Neural cell (in vitro differentiated cells): ENCODE data around the gene ADAMTS2. TPM values are rescaled to one million over a fixed set of nuclear protein-coding genes. Genes with fewer than 3 reads are reported as not detected.

ENCODE experiments used
- H2AFZ ChIP-seq: fragments of 200-600, 300-800 bp; sonication (generic), shearing (Covaris generic); 2 replicates; pipeline ENCODE4 v1.6.0; 2014; ENCODE audit warnings: low read depth, mild to moderate bottlenecking, antibody characterized with exemption, low read length, moderate library complexity
- H3F3A ChIP-seq: fragments of 200-600 bp; shearing (Covaris generic); 2 replicates; pipeline ENCODE4 v1.6.1; 2016; ENCODE audit warnings: mild to moderate bottlenecking, moderate library complexity, mixed read lengths, antibody characterized with exemption, low read length; ENCODE audit not compliant: insufficient read depth, poor library complexity, severe bottlenecking
- H3K27ac ChIP-seq: fragments of 200-600, 300-800 bp; sonication (generic), shearing (Covaris generic); 2 replicates; pipeline ENCODE4 v1.5.1; 2014; ENCODE audit warnings: mild to moderate bottlenecking, low read length, moderate library complexity
- H3K27me3 ChIP-seq: fragments of 300-800, 200-600 bp; sonication (generic), shearing (Covaris generic); 2 replicates; pipeline ENCODE4 v1.6.0; 2014; ENCODE audit warnings: mild to moderate bottlenecking, low read depth, low read length, moderate library complexity; ENCODE audit not compliant: insufficient read depth
- H3K36me3 ChIP-seq: fragments of 300-800, 200-600 bp; sonication (generic), shearing (Covaris generic); 2 replicates; pipeline ENCODE4 v1.5.1; 2014; ENCODE audit warnings: mild to moderate bottlenecking, antibody characterized with exemption, low read length, moderate library complexity; ENCODE audit not compliant: insufficient read depth
- H3K4me2 ChIP-seq: fragments of 300-800, 200-600 bp; sonication (generic), shearing (Covaris generic); 2 replicates; pipeline ENCODE4 v1.6.0; 2014; ENCODE audit warnings: mild to moderate bottlenecking, low read length
- H3K4me3 ChIP-seq: fragments of 300-800, 200-600 bp; sonication (generic), shearing (Covaris generic); 2 replicates; pipeline ENCODE4 v1.5.1; 2014; ENCODE audit warnings: mild to moderate bottlenecking, low read length, moderate library complexity
- H3K79me2 ChIP-seq: fragments of 200-600 bp; shearing (Covaris generic); replicated peaks from 2 replicates; pipeline ENCODE4 v1.6.0; 2014; ENCODE audit warnings: mild to moderate bottlenecking, low read length, moderate library complexity; ENCODE audit not compliant: insufficient read depth
- H3K9ac ChIP-seq: fragments of 300-800, 200-600 bp; sonication (generic), shearing (Covaris generic); 2 replicates; pipeline ENCODE4 v1.6.1; 2016; ENCODE audit warnings: mild to moderate bottlenecking, low read length, mixed read lengths
- H3K9me2 ChIP-seq: fragments of 200-600 bp; shearing (Covaris generic); 2 replicates; pipeline ENCODE4 v1.6.1; 2016; ENCODE audit warnings: mild to moderate bottlenecking, low read length, mixed read lengths; ENCODE audit not compliant: insufficient read depth
- H3K9me3 ChIP-seq: fragments of 200-600, 300-800 bp; sonication (generic), shearing (Covaris generic); 2 replicates; pipeline ENCODE4 v1.6.1; 2016; ENCODE audit warnings: mild to moderate bottlenecking, mixed run types, low read length, moderate library complexity, mixed read lengths
- H4K20me1 ChIP-seq: fragments of 200-600 bp; shearing (Covaris generic); 2 replicates; pipeline ENCODE4 v1.6.1; 2016; ENCODE audit warnings: mild to moderate bottlenecking, mixed run types; ENCODE audit not compliant: insufficient read depth
- EP300 ChIP-seq: fragments of 450-650 bp; conservative IDR thresholded peaks from 2 replicates; pipeline ENCODE4 v1.6.1; 2014; ENCODE audit warnings: antibody characterized with exemption, mild to moderate bottlenecking, moderate library complexity; ENCODE audit not compliant: poor library complexity, severe bottlenecking
- EZH2 ChIP-seq: fragments of 200-600, 300-800 bp; shearing (Covaris generic), sonication (generic); IDR thresholded peaks from 2 replicates; pipeline ENCODE4 v1.6.1; 2014; ENCODE audit warnings: antibody characterized with exemption, low read length, borderline replicate concordance, mild to moderate bottlenecking; ENCODE audit not compliant: insufficient read depth, poor library complexity, severe bottlenecking
- MXI1 ChIP-seq: fragments of 450-650 bp; conservative IDR thresholded peaks from 2 replicates; pipeline ENCODE4 v1.6.1; 2014; ENCODE audit warnings: antibody characterized with exemption, mild to moderate bottlenecking; ENCODE audit not compliant: poor library complexity, severe bottlenecking
- RAD21 ChIP-seq: fragments of 450-650 bp; conservative IDR thresholded peaks from 2 replicates; pipeline ENCODE4 v1.6.1; 2014; ENCODE audit warnings: antibody characterized with exemption, mild to moderate bottlenecking, moderate library complexity
- REST ChIP-seq: IDR thresholded peaks from 2 replicates; pipeline ENCODE4 v1.6.1; 2012; ENCODE audit warnings: borderline replicate concordance
- SMC3 ChIP-seq: fragments of 450-650 bp; conservative IDR thresholded peaks from 2 replicates; pipeline ENCODE4 v1.6.1; 2014; ENCODE audit warnings: antibody characterized with exemption, mild to moderate bottlenecking, moderate library complexity; ENCODE audit not compliant: poor library complexity
- TAF1 ChIP-seq: IDR thresholded peaks from 2 replicates; pipeline ENCODE4 v1.6.1; 2012; ENCODE audit warnings: low read depth
- polyA plus RNA-seq: library from polyadenylated mRNA; depleted of rRNA; stranded (reverse); fragments of >200 nt; gene quantifications from 2 replicates; pipeline ENCODE4 v1.2.3, GENCODE V29; 2014
- TF ChIP-seq, protein P1 (sequence below): fragments of 450-650 bp; IDR thresholded peaks from 2 replicates; pipeline ENCODE4 v1.5.1; 2014; ENCODE audit warnings: antibody characterized with exemption, mild to moderate bottlenecking, moderate library complexity; ENCODE audit not compliant: poor library complexity, severe bottlenecking

Gene ADAMTS2
- polyA plus RNA-seq, 1 donor from 2014 or later, result 0.61 TPM

DNA sequence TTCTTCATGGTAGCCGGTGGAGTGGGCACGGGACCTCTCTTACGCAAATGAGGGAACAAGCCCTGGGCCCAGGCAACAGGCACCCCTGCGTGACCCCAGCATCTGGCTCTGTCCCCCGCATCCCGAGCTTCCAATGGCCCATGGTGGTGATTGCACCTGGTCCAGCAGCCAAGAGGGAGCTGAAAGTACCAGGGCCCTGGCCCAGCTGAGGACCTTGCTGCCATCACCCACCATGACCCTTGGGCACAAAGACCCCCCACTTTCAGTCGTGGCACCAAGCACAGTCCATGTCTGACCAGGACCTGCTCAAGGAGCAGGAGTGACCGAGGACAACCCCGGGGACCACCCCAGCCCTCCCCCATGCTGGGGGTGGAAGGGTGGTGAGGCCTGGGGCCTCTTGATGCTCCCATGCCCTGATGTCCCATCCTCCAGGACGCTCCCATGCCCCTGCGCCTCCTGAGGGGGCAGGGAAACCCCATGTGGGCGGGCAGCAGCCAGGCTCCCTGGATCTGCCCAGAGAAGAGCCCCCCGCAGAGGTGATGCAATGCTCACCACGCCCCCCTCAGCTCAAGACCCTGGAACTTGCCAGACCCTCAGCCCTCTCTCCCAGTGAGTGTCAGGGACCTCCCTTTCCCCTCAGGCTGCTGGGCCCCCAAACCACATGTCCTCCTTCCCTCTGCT lies 123.9 kb downstream of the ADAMTS2 start:
- no peaks in the 10 kb centered on the region for H3F3A ChIP-seq
- no peak overlapping the region for H3K9ac ChIP-seq
- no peaks in the 10 kb centered on the region for H3K9me2 ChIP-seq
- peaks cover 10% of the 10 kb centered on the region for H3K9me3 ChIP-seq
- no peak overlapping the region for H3K27ac ChIP-seq
- no peak overlapping the region for H3K4me2 ChIP-seq
- no peak for TF ChIP-seq SMC3
- TF ChIP-seq REST, result no peak
- TF ChIP-seq EP300, result no peak
- TF ChIP-seq EZH2, result no peak
- TF ChIP-seq TAF1, result no peak
- TF ChIP-seq, protein P1, sequence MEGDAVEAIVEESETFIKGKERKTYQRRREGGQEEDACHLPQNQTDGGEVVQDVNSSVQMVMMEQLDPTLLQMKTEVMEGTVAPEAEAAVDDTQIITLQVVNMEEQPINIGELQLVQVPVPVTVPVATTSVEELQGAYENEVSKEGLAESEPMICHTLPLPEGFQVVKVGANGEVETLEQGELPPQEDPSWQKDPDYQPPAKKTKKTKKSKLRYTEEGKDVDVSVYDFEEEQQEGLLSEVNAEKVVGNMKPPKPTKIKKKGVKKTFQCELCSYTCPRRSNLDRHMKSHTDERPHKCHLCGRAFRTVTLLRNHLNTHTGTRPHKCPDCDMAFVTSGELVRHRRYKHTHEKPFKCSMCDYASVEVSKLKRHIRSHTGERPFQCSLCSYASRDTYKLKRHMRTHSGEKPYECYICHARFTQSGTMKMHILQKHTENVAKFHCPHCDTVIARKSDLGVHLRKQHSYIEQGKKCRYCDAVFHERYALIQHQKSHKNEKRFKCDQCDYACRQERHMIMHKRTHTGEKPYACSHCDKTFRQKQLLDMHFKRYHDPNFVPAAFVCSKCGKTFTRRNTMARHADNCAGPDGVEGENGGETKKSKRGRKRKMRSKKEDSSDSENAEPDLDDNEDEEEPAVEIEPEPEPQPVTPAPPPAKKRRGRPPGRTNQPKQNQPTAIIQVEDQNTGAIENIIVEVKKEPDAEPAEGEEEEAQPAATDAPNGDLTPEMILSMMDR, result no peak
- no peak for TF ChIP-seq RAD21
- H3K4me3 ChIP-seq, result no peak overlapping the region
- no peak overlapping the region for H2AFZ ChIP-seq
- H3K79me2 ChIP-seq, result no peaks in the 10 kb centered on the region
- no peaks in the 10 kb centered on the region for H3K27me3 ChIP-seq
- H3K36me3 ChIP-seq, result no peaks in the 10 kb centered on the region
- no peaks in the 10 kb centered on the region for H4K20me1 ChIP-seq

- no peaks in the 10 kb centered on the region for H3K27me3 ChIP-seq
- H4K20me1 ChIP-seq, result no peaks in the 10 kb centered on the region
- H3K27ac ChIP-seq, result no peak overlapping the region
- no peaks in the 10 kb centered on the region for H3F3A ChIP-seq
- H3K9me2 ChIP-seq, result no peaks in the 10 kb centered on the region
- no peaks in the 10 kb centered on the region for H3K79me2 ChIP-seq
- no peak overlapping the region for H3K4me3 ChIP-seq
- H2AFZ ChIP-seq, result no peak overlapping the region
- no peaks in the 10 kb centered on the region for H3K36me3 ChIP-seq
- no peak overlapping the region for H3K9ac ChIP-seq
- TF ChIP-seq MXI1, result no peak
- no peak for TF ChIP-seq RAD21
- no peak for TF ChIP-seq TAF1
- TF ChIP-seq, protein P1, result no peak
- TF ChIP-seq EP300, result no peak
- H3K4me2 ChIP-seq, result no peak overlapping the region
- H3K9me3 ChIP-seq, result peaks cover 10% of the 10 kb centered on the region
Observed at GRCh38 chr5:179220716-179221115, 124.5 kb downstream of the ADAMTS2 start.
